NCI-H1048 (cell line): ENCODE data around the gene YEATS2.
"Not testable (repeated sequence)": the region's sequence is repeated elsewhere in the genome, so short reads cannot be mapped to it uniquely, and the experiment has no call there.

ENCODE experiments used
- DNase-seq: peaks from one replicate; lab custom pipeline; 2025; lab: John Stamatoyannopoulos, UW

YEATS2 gene

DNA sequence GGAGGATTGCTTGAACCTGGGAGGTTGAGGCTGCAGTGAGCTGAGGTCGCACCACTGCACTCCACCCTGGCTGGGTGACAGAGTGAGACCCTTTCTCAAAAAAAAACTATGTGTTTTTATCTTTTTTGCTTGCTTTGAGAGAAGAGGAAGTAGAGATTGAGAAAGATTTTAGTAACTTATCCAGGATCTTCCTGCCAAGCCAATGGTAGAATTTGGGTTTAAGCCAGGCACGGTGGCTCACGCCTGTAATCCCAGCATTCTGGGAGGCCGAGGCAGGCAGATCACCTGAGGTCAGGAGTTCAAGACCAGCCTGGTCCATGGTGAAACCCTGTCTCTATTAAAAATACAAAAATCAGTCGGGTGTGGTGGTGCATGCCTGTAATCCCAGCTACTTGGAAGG lies 78.9 kb downstream of the YEATS2 start:
- DNase-seq = not testable (repeated sequence)

- DNase-seq = no peak
Measured at GRCh38 chr3:183777016-183777618, 79.5 kb downstream of the YEATS2 start.

DNA sequence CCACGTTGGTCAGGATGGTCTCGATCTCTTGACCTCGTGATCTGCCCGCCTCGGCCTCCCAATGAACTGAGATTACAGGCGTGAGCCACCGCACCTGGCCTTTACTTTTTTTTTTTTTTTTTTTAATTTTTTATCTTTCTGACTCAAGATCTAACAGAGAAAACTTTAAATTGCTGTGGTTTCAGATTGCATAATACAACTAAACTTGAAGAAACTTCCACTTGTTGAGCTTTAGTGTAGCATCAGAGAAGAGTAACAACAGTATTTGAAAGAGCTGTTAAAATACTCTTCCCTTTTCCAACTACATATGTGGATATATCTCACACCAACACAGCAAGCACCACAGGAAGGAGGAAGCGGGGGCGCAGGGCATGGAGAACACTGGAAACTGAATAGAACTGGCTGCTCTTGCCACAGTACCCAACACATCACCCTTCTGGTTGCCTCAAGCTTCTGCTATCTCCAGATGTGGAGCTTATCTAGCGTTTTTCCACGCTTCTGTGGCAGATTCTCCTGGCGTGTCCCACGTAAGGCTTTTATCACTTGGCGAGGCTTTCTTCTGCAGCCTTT lies 82.4 kb downstream of the YEATS2 start:
- DNase-seq = no peak

GRCh38 chr3:183781246-183781645 lies 83.6 kb downstream of the YEATS2 start:
- no peak for DNase-seq

DNA sequence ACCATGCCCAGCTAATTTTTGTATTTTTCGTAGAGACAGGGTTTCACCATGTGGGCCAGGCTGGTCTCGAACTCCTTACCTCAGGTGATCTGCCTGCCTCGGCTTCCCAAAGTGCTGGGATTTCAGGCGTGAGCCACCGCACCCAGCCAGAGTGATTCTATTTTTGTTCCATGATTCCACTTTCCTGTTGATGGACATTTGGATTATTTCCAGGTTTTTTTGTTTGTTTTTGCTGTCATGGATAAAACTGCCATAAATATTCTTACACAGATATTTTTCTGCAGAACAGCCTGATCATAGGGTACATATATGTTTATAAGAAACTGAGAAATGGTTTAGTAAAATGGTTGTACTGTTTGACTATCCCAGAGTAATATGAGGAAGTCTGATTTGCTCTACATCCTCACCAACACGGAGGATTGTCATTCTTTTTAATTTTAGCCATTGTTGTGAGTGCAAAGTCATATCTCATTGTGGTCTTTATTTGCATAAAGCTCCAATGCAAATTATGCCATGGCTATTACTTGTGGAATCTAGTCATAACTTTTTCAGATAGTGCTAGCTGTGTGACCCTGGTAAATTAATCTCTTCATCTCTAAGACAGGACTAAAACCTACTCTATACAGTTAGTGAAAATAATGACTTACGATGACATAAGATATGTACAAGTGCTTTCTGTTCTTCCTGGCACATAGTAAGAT lies 85.1 kb downstream of the YEATS2 start:
- no peak for DNase-seq

GRCh38 chr3:183784503-183784902 lies 86.9 kb downstream of the YEATS2 start:
- DNase-seq = not testable (repeated sequence)

GRCh38 chr3:183789826-183790225 lies 92.2 kb downstream of the YEATS2 start:
- DNase-seq = no peak

DNA sequence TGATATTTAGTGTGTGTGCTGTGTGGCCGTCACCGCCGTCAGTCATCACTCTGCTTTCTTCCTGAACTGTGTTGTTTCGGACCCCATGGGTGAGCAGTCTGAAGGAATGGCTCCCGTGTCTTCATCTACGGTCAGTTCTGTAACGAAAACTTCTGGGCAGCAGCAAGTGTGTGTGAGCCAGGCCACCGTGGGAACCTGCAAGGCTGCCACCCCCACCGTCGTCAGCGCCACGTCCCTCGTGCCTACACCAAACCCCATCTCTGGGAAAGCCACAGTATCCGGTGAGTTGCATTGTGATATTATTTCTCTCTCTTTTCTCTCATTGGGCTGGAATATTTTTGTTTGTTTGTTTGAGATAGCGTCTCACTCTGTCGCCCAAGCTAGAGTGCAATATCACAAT lies 93.1 kb downstream of the YEATS2 start:
- DNase-seq = no peak

DNA sequence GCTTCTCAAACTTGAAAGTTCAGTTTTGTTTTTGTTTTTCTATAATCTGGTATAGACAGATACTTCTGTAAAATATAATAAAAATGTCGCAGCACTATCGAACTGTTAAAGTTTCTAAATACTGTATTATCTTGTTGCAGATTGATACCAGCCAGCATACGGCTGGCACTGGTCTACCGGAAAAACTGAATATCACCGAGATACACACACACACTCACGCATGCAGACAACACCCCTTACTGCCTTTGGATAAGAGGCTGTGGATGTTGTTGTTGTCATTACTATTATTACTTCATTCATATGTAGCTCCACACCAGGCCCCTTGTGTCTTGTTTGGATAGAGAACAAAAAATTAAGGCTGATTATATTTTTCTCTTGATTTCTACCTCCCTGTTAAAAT lies 95.4 kb downstream of the YEATS2 start:
- no peak for DNase-seq

GRCh38 chr3:183794452-183794851 lies 96.9 kb downstream of the YEATS2 start:
- DNase-seq = no peak

GRCh38 chr3:183796372-183796771 lies 98.8 kb downstream of the YEATS2 start:
- no peak for DNase-seq

GRCh38 chr3:183797996-183798395 lies 100.4 kb downstream of the YEATS2 start:
- no peak for DNase-seq

DNA sequence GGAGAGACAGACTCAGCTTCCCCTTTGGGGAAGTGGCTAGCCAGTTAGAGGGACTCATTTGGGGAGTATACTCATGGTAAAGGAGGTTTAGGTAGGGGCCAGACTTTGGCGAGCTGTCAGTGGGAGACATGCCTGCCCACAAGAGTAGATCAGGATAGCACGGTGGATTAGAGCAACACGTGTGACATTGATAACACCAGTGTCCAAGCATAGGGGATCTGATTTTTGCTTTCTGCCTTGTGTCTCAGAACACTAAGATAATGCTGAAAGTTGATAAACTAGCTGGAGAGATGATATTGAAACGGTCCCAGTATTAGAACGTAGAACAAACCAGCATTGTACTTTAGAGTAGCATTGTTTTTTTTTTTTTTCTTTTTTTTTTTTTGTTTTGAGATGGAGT lies 101.9 kb downstream of the YEATS2 start:
- no peak for DNase-seq

DNA sequence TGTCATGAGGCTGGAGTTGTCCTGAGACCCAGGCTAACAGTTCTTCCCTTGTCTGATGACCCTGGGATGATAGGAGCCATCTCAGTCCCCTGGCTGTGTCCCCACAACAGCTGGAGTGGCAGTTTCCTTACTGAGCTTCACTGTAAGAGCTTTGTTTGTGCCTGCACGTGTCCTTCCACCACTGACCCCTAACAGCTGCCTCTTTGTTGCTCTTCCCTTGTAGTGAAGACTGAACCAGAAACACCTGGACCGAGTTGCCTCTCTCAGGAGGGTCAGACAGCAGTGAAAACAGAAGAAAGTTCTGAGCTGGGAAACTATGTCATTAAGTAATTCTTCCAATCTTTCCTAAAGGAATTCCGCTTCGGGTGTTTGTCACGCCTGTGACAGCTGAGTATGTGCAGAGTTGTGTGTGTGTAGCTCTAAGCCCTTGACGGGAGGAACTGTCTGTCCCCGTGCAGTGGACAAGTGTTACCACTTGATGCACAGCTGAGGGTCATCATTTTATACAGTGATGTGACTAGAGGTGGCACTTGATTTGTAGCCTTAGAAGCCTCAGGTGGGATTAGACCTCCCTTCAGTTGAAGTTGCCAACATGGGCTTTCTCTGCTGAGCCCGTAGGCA lies 102.8 kb downstream of the YEATS2 start:
- DNase-seq = no peak

DNA sequence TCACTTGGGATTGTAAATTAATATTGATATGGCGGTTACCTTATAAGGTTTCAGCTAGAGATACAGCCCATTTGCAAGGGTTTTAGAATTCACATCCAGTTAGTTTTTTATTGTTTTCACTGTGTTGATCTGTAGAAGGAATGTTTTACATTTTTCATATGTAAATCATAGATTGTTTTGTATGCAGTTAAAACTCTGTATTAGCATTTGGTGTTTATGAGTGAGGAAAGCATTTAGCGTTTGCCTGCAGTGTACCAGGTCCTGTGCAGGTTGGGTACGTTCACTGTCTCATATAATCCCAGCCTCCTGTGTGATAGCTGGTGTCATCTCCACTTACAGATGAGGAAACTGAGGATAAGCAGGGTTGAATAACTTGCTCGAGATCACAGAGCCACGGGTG lies 104.0 kb downstream of the YEATS2 start:
- no peak for DNase-seq

- no peak for DNase-seq
Measured at GRCh38 chr3:183802989-183803388, 105.4 kb downstream of the YEATS2 start.

DNA sequence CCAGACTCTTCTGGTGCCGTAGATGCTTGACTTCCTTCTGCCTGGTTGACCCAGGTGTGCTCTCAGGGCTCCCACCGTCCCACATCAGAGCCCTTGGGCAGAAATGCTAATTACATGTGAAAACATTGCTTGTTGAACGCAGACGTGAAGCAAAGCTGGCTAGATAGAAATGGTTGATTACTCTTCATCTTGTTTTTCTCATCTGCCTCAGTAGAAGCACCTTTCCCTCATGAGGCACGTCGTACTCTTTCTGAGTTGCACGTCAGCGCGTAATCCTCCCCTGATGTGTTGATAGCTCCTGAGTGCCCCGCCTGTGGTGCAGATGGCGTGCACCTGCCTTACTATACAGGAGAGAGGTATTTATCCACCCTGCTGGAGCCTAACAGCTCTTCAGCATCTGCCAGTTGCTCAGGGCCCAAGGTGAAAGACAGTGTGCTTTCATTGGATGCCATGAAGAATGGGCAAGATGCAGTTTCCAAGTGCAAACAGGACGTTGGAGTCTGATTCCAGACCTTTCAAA lies 109.7 kb downstream of the YEATS2 start:
- DNase-seq = no peak

GRCh38 chr3:183807881-183808280 lies 110.3 kb downstream of the YEATS2 start:
- no peak for DNase-seq

DNA sequence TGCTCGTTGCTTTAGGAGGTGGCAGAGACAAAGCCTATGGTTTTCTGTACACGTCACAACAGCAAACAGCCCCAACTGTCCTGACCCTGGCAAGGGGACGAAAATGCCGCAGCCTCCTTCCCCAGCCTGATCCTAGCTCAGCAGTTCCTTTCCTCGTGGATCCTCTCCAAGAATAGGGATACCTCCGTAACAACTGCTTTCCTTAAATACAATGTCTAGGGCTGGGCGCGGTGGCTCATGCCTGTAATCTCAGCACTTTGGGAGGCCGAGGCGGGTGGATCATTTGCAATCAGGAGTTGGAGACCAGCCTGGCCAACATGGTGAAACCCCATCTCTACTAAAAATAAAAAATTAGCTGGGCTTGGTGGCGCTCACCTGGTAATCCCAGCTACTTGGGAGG lies 110.8 kb downstream of the YEATS2 start:
- DNase-seq = no peak

GRCh38 chr3:183809270-183809669 lies 111.7 kb downstream of the YEATS2 start:
- DNase-seq = no peak

DNA sequence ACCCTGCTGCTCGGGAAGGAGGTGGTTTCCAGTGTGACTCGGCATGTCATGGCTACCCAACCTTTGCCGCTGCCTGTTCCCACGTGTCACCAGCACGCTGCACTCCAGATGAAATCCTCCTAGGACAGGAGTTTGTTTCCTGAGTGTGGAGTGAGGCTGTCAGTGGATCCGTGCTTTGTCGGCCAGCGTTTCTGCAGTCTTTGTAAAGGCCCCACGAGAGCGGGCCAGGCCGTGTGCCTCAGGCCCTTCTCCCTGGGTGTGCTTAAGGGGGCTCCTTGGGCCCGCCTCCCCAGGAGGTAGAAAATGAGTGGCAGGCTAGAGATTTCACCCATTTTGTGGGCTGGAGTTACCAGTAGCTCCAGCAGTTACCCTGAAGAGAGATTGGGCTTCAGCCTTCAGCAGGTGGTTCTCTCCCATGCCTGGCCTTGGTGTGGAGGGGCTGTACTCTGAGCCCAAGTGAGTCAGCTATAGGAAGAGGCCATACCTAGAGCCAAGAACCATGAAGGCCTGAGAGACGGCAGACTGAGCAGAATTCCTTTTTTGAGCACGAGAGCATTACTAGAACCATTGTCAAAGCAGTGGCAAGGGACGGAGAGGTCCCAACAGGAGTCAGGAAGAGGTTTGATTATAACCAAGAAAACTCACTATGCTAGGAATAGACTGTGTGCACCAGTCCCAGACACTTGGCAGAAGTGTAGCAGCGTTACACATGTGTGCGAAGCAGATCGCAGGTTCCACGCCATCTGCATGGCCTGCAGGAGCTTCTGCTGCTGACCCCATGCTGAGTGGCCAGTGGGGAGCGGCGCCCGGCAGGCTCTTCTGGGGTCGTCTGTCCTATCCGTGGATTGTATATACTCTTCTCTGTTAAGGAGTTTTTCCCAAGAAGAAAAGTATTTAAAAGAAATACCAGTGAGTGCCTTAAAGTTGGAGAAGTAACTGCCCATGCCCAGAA lies 113.3 kb downstream of the YEATS2 start:
- DNase-seq = no peak

DNA sequence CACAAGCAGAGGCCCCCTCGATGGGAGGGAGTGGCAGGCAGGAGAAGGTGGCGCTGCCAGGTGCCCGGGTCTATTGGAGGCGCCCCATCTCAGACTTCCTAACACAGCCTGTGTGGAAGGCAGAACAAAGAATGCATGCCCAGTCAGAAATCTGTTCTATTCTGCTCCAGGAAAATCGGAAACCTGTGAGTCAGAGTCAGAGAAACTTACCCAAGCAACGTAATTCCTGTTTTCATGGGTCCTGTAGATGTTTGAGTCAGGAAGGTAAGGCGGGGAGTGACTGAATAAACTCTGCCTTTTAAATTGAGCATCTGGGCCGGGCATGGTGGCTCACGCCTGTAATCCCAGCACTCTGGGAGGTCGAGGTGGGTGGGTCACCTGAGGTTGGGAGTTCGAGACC lies 114.0 kb downstream of the YEATS2 start:
- DNase-seq = no peak
